Muscle layer of duodenum (tissue), 2 donors: Measurements from ENCODE around the gene ZNF528.

ENCODE experiments used
- H3K27ac ChIP-seq: one replicate; pipeline ENCODE4 v1.7.0; 2013; ENCODE audit warnings: mild to moderate bottlenecking, low read length
- H3K27me3 ChIP-seq: one replicate; pipeline ENCODE4 v1.7.0; 2013; ENCODE audit warnings: low read depth, mild to moderate bottlenecking, control low read depth, low read length
- H3K36me3 ChIP-seq, 2 donors: one replicate each; pipeline ENCODE4 v1.7.0; 2013; ENCODE audit warnings: low read length in 2 of 2, control low read depth in 1 of 2, mild to moderate bottlenecking in 1 of 2; ENCODE audit not compliant: insufficient read depth in 2 of 2, control insufficient read depth in 1 of 2
- H3K4me1 ChIP-seq, 2 donors: one replicate each; pipeline ENCODE4 v1.7.0; 2013; ENCODE audit warnings: low read length in 2 of 2, mild to moderate bottlenecking in 2 of 2, control low read depth in 1 of 2, moderate library complexity in 1 of 2; ENCODE audit not compliant: insufficient read depth in 2 of 2, control insufficient read depth in 1 of 2
- H3K4me3 ChIP-seq, 2 donors: one replicate each; pipeline ENCODE4 v1.7.0; 2013; ENCODE audit warnings: low read length in 2 of 2, low read depth in 1 of 2, mild to moderate bottlenecking in 1 of 2
- H3K9me3 ChIP-seq, 2 donors: one replicate each; pipeline ENCODE4 v1.7.0; 2013; ENCODE audit warnings: low read length in 2 of 2, control low read depth in 1 of 2, mild to moderate bottlenecking in 1 of 2; ENCODE audit not compliant: control insufficient read depth in 1 of 2
- donor health status: healthy.

The ZNF528 gene

GRCh38 chr19:52444506-52444905, 46.9 kb downstream of the ZNF528 start:
- Histone ChIP-seq H3K4me1 (no peaks in the 10 kb centered on the region), H3K27me3 (no peaks in the 10 kb centered on the region), H3K4me3 (peak overlapping the region in 1 of 2 donors; percentile 32), H3K36me3 (no peaks in the 10 kb centered on the region), H3K9me3 (peaks cover 8 to 56% of the 10 kb centered on the region in 2 donors), H3K27ac (no peak overlapping the region)

- peaks cover 0 to 11% of the 10 kb centered on the region in 2 donors for H3K4me1 ChIP-seq
- H3K4me3 ChIP-seq = peak overlapping the region in 1 of 2 donors; percentile 53
- no peaks in the 10 kb centered on the region for H3K27me3 ChIP-seq
- peaks cover 0 to 13% of the 10 kb centered on the region in 2 donors for H3K36me3 ChIP-seq
- H3K27ac ChIP-seq = no peak overlapping the region
- peaks cover 16 to 47% of the 10 kb centered on the region in 2 donors for H3K9me3 ChIP-seq
These were observed 53.6 kb downstream of the ZNF528 start for GRCh38 chr19:52451241-52451640.

- Histone ChIP-seq H3K9me3 (peaks cover 21 to 56% of the 10 kb centered on the region in 2 donors), H3K4me3 (peak within 1 kb of the TSS; percentile 74 to 90), H3K27ac (no peak within 1 kb of the TSS), H3K4me1 (peaks cover 0 to 11% of the 10 kb centered on the region in 2 donors), H3K27me3 (no peaks in the 10 kb centered on the region), H3K36me3 (peaks cover 0 to 33% of the 10 kb centered on the region in 2 donors)
These were observed 55.9 kb downstream of the ZNF528 start, which contains the start of gene ZNF578 for GRCh38 chr19:52453324-52454094. TSS of gene ZNF578 (plus strand) at chr19:52453553. CDS start at chr19:52501846, 48,293 bp downstream.

GRCh38 chr19:52464798-52465470, 67.3 kb downstream of the ZNF528 start:
- no peaks in the 10 kb centered on the region for H3K4me1 ChIP-seq
- H3K27me3 ChIP-seq = no peaks in the 10 kb centered on the region
- H3K27ac ChIP-seq = no peak overlapping the region
- H3K4me3 ChIP-seq = peak overlapping the region; percentile 33 to 50
- peaks cover 29 to 86% of the 10 kb centered on the region in 2 donors for H3K9me3 ChIP-seq
- H3K36me3 ChIP-seq = peaks cover 0 to 50% of the 10 kb centered on the region in 2 donors
